H9 (cell line): Measurements from ENCODE around the gene SDK1. TPM values are rescaled to one million over a fixed set of nuclear protein-coding genes. Genes with fewer than 3 reads are reported as not detected.

ENCODE experiments used
- DNase-seq: peaks from one replicate; pipeline ENCODE4 v3.0.0-alpha.2; 2017
- H2AFZ ChIP-seq: one replicate; pipeline ENCODE4 v1.6.1; 2013; ENCODE audit warnings: mild to moderate bottlenecking, low read length, control low read depth, moderate library complexity
- H2AK5ac ChIP-seq: 2 replicates; pipeline ENCODE4 v1.6.1; 2013; ENCODE audit warnings: low read length, control low read depth, mixed read lengths; ENCODE audit not compliant: insufficient read length
- H2BK120ac ChIP-seq: one replicate; pipeline ENCODE4 v1.6.1; 2013; ENCODE audit warnings: low read depth, mild to moderate bottlenecking, low read length, control low read depth, inconsistent platforms; ENCODE audit not compliant: poor library complexity, severe bottlenecking
- H2BK12ac ChIP-seq: 2 replicates; pipeline ENCODE4 v1.6.1; 2013; ENCODE audit warnings: low read length, control low read depth, mixed read lengths, low read depth; ENCODE audit not compliant: insufficient read length
- H2BK15ac ChIP-seq: 2 replicates; pipeline ENCODE4 v1.6.1; 2013; ENCODE audit warnings: low read depth, low read length, control low read depth
- H2BK20ac ChIP-seq: one replicate; pipeline ENCODE4 v1.6.1; 2013; ENCODE audit warnings: low read depth, mild to moderate bottlenecking, low read length, control low read depth, inconsistent platforms; ENCODE audit not compliant: poor library complexity, severe bottlenecking
- H2BK5ac ChIP-seq: 2 replicates; pipeline ENCODE4 v1.6.1; 2013; ENCODE audit warnings: low read length, control low read depth, mixed read lengths; ENCODE audit not compliant: insufficient read length
- H3K14ac ChIP-seq: 2 replicates; pipeline ENCODE4 v1.6.1; 2013; ENCODE audit warnings: low read length, control low read depth; ENCODE audit not compliant: insufficient read depth
- H3K18ac ChIP-seq: 2 replicates; pipeline ENCODE4 v1.6.1; 2013; ENCODE audit warnings: low read depth, mild to moderate bottlenecking, mixed read lengths, low read length, control low read depth; ENCODE audit not compliant: insufficient read length
- H3K23ac ChIP-seq: 2 replicates; pipeline ENCODE4 v1.6.1; 2013; ENCODE audit warnings: low read length, control low read depth, mixed read lengths, low read depth; ENCODE audit not compliant: insufficient read length
- H3K23me2 ChIP-seq: 2 replicates; pipeline ENCODE4 v1.6.1; 2013; ENCODE audit warnings: low read depth, mild to moderate bottlenecking, mixed read lengths, low read length, control low read depth; ENCODE audit not compliant: insufficient read length, poor library complexity, severe bottlenecking
- H3K27ac ChIP-seq: 2 replicates; pipeline ENCODE4 v1.5.1; 2013; ENCODE audit warnings: low read length, control low read depth, mixed read lengths, low read depth; ENCODE audit not compliant: insufficient read length
- H3K27me3 ChIP-seq: 2 replicates; pipeline ENCODE4 v1.6.1; 2013; ENCODE audit warnings: low read length, control low read depth, inconsistent platforms; ENCODE audit not compliant: insufficient read depth
- H3K4ac ChIP-seq: 2 replicates; pipeline ENCODE4 v1.6.1; 2013; ENCODE audit warnings: low read depth, mild to moderate bottlenecking, control low read depth, inconsistent platforms, low read length, moderate library complexity
- H3K4me1 ChIP-seq: 2 replicates; pipeline ENCODE4 v1.6.1; 2013; ENCODE audit warnings: low read length, control low read depth, inconsistent platforms; ENCODE audit not compliant: insufficient read depth
- H3K4me2 ChIP-seq: 2 replicates; pipeline ENCODE4 v1.6.1; 2013; ENCODE audit warnings: low read length, control low read depth, mixed read lengths; ENCODE audit not compliant: insufficient read length, insufficient read depth
- H3K56ac ChIP-seq: 2 replicates; pipeline ENCODE4 v1.6.1; 2013; ENCODE audit warnings: low read depth, mild to moderate bottlenecking, mixed read lengths, low read length, control low read depth; ENCODE audit not compliant: insufficient read length
- H3K79me1 ChIP-seq: 2 replicates; pipeline ENCODE4 v1.6.1; 2013; ENCODE audit warnings: low read depth, mild to moderate bottlenecking, moderate library complexity, low read length, control low read depth, inconsistent platforms; ENCODE audit not compliant: insufficient read depth, poor library complexity, severe bottlenecking
- H3K79me2 ChIP-seq: 2 replicates; pipeline ENCODE4 v1.6.1; 2013; ENCODE audit warnings: low read length, control low read depth, inconsistent platforms; ENCODE audit not compliant: insufficient read depth
- H3K9ac ChIP-seq: 2 replicates; pipeline ENCODE4 v1.6.1; 2013; ENCODE audit warnings: low read length, control low read depth, mixed read lengths; ENCODE audit not compliant: insufficient read length; ENCODE audit errors: extremely low read depth
- H3K9me3 ChIP-seq: one replicate; pipeline ENCODE4 v1.6.1; 2013; ENCODE audit warnings: low read depth, low read length, inconsistent platforms; ENCODE audit not compliant: control insufficient read depth
- H3T11ph ChIP-seq: one replicate; pipeline ENCODE4 v1.6.1; 2013; ENCODE audit warnings: mild to moderate bottlenecking, low read length, control low read depth, inconsistent platforms
- H4K20me1 ChIP-seq: one replicate; pipeline ENCODE4 v1.6.1; 2013; ENCODE audit not compliant: control insufficient read depth, insufficient read length, insufficient read depth
- H4K5ac ChIP-seq: 2 replicates; pipeline ENCODE4 v1.6.1; 2013; ENCODE audit warnings: low read depth, mild to moderate bottlenecking, mixed read lengths, low read length, control low read depth; ENCODE audit not compliant: insufficient read length
- H4K8ac ChIP-seq: replicated peaks from 2 replicates; pipeline ENCODE4 v1.6.1; 2013; ENCODE audit warnings: low read length, control low read depth, mixed read lengths, low read depth; ENCODE audit not compliant: insufficient read length
- H4K91ac ChIP-seq: 2 replicates; pipeline ENCODE4 v1.6.1; 2013; ENCODE audit warnings: low read depth, mild to moderate bottlenecking, moderate library complexity, mixed read lengths, low read length, control low read depth; ENCODE audit not compliant: insufficient read length
- H3K27ac Mint-ChIP-seq, 3 experiments: 2 replicates in 2 of 3; 3 replicates in 1 of 3; pipeline ENCODE4 v1.8.0; 2020 to 2021; ENCODE audit warnings: mixed read lengths in 3 of 3, mild to moderate bottlenecking in 1 of 3, moderate library complexity in 1 of 3
- H3K27me3 Mint-ChIP-seq: 2 replicates; pipeline ENCODE4 v1.8.0; 2021; ENCODE audit warnings: low read depth, mild to moderate bottlenecking, moderate library complexity, mixed read lengths
- H3K36me3 Mint-ChIP-seq, 3 experiments: 2 replicates in 2 of 3; 3 replicates in 1 of 3; pipeline ENCODE4 v1.8.0; 2020 to 2021; ENCODE audit warnings: low read depth in 3 of 3, mixed read lengths in 3 of 3; ENCODE audit not compliant: insufficient read depth in 1 of 3
- H3K4me1 Mint-ChIP-seq, 2 experiments: 2 replicates each; pipeline ENCODE4 v1.8.0; 2020; ENCODE audit warnings: mixed read lengths in 2 of 2
- H3K4me3 Mint-ChIP-seq, 2 experiments: 2 replicates in 1 of 2; 3 replicates in 1 of 2; pipeline ENCODE4 v1.8.0; 2020 to 2021; ENCODE audit warnings: mild to moderate bottlenecking in 2 of 2, mixed read lengths in 2 of 2, moderate library complexity in 1 of 2
- H3K9me3 Mint-ChIP-seq, 2 experiments: 2 replicates in 1 of 2; 3 replicates in 1 of 2; pipeline ENCODE4 v1.8.0; 2020; ENCODE audit warnings: mild to moderate bottlenecking in 2 of 2, mixed read lengths in 2 of 2, moderate library complexity in 1 of 2
- WGBS: extraction: QIAGEN DNeasy Blood & Tissue Kit; methylation state at CpG from one replicate; pipeline ENCODE4 v1.1.7; 2013; ENCODE audit warnings: missing lambda C conversion rate, low lambda C conversion rate, mixed read lengths; ENCODE audit not compliant: insufficient read length; ENCODE audit errors: extremely low coverage; 5-methylcytosine and 5-hydroxymethylcytosine counted together
- total RNA-seq: library from RNA; stranded (reverse); gene quantifications from 2 replicates; pipeline ENCODE4 v1.2.1, GENCODE V29; 2021
- TF ChIP-seq, protein P1 (sequence below): fragments of 200-600 bp; sonication (generic); conservative IDR thresholded peaks from 3 replicates; pipeline ENCODE4 v1.8.0; 2021; ENCODE audit warnings: antibody characterized with exemption, mild to moderate bottlenecking

SDK1 gene
- total RNA-seq, 1 experiment from 2014 or later: 8.7 TPM

DNA sequence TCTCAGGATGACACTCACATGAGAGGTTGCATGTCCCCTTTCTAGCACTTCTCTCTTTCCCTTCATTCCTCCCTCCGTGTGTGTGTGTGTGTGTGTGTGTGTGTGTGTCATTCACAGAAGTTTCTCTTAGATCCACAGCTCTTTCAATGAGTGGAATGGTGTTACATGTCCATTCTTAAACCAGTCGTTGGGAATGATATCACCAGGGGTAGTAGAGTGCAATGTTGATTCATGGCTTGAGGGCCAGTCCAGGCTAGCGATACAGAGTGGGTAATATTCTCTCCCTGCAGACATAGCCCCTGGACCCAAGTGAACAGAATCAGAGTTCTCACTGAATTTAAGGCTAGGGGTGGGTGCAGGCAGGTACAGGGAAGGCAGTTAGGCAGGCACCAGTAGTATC is 187.8 kb downstream of the SDK1 start:
- TF ChIP-seq, protein P1, sequence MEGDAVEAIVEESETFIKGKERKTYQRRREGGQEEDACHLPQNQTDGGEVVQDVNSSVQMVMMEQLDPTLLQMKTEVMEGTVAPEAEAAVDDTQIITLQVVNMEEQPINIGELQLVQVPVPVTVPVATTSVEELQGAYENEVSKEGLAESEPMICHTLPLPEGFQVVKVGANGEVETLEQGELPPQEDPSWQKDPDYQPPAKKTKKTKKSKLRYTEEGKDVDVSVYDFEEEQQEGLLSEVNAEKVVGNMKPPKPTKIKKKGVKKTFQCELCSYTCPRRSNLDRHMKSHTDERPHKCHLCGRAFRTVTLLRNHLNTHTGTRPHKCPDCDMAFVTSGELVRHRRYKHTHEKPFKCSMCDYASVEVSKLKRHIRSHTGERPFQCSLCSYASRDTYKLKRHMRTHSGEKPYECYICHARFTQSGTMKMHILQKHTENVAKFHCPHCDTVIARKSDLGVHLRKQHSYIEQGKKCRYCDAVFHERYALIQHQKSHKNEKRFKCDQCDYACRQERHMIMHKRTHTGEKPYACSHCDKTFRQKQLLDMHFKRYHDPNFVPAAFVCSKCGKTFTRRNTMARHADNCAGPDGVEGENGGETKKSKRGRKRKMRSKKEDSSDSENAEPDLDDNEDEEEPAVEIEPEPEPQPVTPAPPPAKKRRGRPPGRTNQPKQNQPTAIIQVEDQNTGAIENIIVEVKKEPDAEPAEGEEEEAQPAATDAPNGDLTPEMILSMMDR: no peak
- no peak overlapping the region for H3K4ac ChIP-seq
- H3K4me2 ChIP-seq: no peak overlapping the region
- no peaks in the 10 kb centered on the region for H3K9me3 ChIP-seq
- no peak overlapping the region for H3T11ph ChIP-seq
- no peak overlapping the region for H3K14ac ChIP-seq
- H3K27ac ChIP-seq: no peak overlapping the region
- no peaks in the 10 kb centered on the region for H3K4me1 ChIP-seq
- H4K20me1 ChIP-seq: no peaks in the 10 kb centered on the region
- no peak overlapping the region for H4K5ac ChIP-seq
- no peak overlapping the region for H2BK15ac ChIP-seq
- no peak overlapping the region for H4K91ac ChIP-seq
- no peak overlapping the region for H3K18ac ChIP-seq
- H2BK120ac ChIP-seq: no peak overlapping the region
- Mint-ChIP-seq H3K27me3 (no peaks in the 10 kb centered on the region), H3K27ac (no peak overlapping the region), H3K4me3 (no peak overlapping the region), H3K36me3 (no peaks in the 10 kb centered on the region; a peak in 1 of 7 replicates), H3K4me1 (peaks cover 0 to 7% of the 10 kb centered on the region in 2 experiments; a peak in 2 of 4 replicates), H3K9me3 (no peaks in the 10 kb centered on the region; a peak in 1 of 5 replicates)
- DNase-seq: no peak
- no CpG with 5 or more reads among the region's 3 CpGs for WGBS
- H3K27me3 ChIP-seq: no peaks in the 10 kb centered on the region
- H2BK5ac ChIP-seq: no peak overlapping the region
- H4K8ac ChIP-seq: no peak overlapping the region
- no peak overlapping the region for H2AFZ ChIP-seq
- H3K23ac ChIP-seq: no peak overlapping the region
- no peaks in the 10 kb centered on the region for H3K79me1 ChIP-seq
- H3K23me2 ChIP-seq: no peaks in the 10 kb centered on the region
- H3K56ac ChIP-seq: no peak overlapping the region
- H2BK12ac ChIP-seq: no peak overlapping the region
- H3K9ac ChIP-seq: no peak overlapping the region
- H2BK20ac ChIP-seq: no peak overlapping the region
- no peaks in the 10 kb centered on the region for H3K79me2 ChIP-seq
- H2AK5ac ChIP-seq: no peak overlapping the region
